Measurements from ENCODE around the gene PLOD2. TPM values are rescaled to one million over a fixed set of nuclear protein-coding genes. Genes with fewer than 3 reads are reported as not detected.

PLOD2 gene
- total RNA-seq, 1 donor from 2014 or later: 117 TPM

DNA sequence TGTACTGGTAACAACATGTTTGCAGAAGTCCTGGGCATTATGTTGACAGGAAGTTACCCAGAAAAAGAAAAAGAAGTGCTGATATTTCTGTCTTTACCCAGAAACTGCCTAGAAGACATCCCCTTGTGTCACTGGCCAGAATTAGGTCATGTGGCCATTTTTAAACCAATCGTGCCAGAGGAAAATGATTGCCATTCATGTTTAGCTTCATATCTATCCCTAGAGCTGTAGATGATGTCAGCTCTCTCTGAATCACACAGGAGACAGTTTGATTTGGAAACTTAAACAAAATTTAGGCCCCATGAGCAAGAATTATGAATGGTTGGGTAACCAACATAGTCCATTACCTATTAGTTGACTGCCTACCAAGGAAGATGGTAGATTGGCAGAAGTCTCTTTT lies 8.9 kb upstream of the PLOD2 start:
- Histone ChIP-seq H3K27me3 (ENCODE audit: insufficient read depth, low read length) (no peaks in the 10 kb centered on the region), H4K20me1 (ENCODE audit: insufficient read depth, low read length) (no peaks in the 10 kb centered on the region), H3K9ac (ENCODE audit: low read length) (no peak overlapping the region), H3K27ac (ENCODE audit: low read depth, low read length) (no peak overlapping the region), H3K79me2 (ENCODE audit: insufficient read depth, low read length) (no peaks in the 10 kb centered on the region), H3K36me3 (ENCODE audit: insufficient read depth, low read length) (no peaks in the 10 kb centered on the region), H2AFZ (ENCODE audit: low read depth, low read length) (no peak overlapping the region), H3K4me3 (ENCODE audit: insufficient read depth, low read depth, low read length) (no peak overlapping the region), H3K9me3 (ENCODE audit: insufficient read depth, low read depth, low read length) (no peaks in the 10 kb centered on the region), H3K4me2 (ENCODE audit: low read length) (no peak overlapping the region), H3K4me1 (ENCODE audit: insufficient read depth, low read length) (peaks cover 24% of the 10 kb centered on the region)
- no peak overlapping the region for H3K4me3 Mint-ChIP-seq (ENCODE audit: unreplicated experiment)
- H3K27ac Mint-ChIP-seq (ENCODE audit: unreplicated experiment): no peak overlapping the region
- no peaks in the 10 kb centered on the region for H3K27me3 Mint-ChIP-seq (ENCODE audit: low read depth, unreplicated experiment)
- H3K36me3 Mint-ChIP-seq (ENCODE audit: low read depth, unreplicated experiment): no peaks in the 10 kb centered on the region
- TF ChIP-seq EZH2 (IDR thresholded peaks at IDR 0.05; ENCODE audit: insufficient read depth, low read length): no peak
- DNase-seq (ENCODE audit: low read depth) (no peak), FAIRE-seq (peak; percentile 5)
- peaks cover 16% of the 10 kb centered on the region for H3K4me1 Mint-ChIP-seq (ENCODE audit: low read depth, unreplicated experiment)
- no peaks in the 10 kb centered on the region for H3K9me3 Mint-ChIP-seq (ENCODE audit: unreplicated experiment)

DNA sequence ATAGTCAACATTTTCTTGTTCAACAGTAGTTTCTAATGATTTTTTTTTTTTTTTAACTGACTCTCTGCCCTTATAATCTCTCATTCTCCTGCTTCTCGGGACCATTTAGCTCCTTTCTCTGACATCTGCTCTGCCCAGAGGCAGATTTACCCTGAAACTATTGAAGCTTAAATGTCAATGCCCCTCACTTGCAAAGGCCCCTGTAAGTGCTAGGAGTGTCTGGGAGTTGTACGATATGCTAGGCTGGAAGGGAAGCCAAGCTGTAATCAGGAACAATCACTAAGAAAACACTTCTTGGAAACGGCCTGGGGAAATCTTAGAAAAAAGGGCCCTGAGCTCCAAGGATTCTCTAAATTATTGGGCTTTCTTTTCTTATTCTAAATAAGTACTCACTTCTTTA lies 5.8 kb upstream of the PLOD2 start:
- DNase-seq (ENCODE audit: low read depth) (peak; percentile 75), FAIRE-seq (peak; percentile 9)
- Histone ChIP-seq H3K27ac (ENCODE audit: low read depth, low read length) (peak overlapping the region; percentile 91), H3K36me3 (ENCODE audit: insufficient read depth, low read length) (no peaks in the 10 kb centered on the region), H3K9me3 (ENCODE audit: insufficient read depth, low read depth, low read length) (no peaks in the 10 kb centered on the region), H3K4me2 (ENCODE audit: low read length) (peak overlapping the region; percentile 80), H3K9ac (ENCODE audit: low read length) (peak overlapping the region; percentile 51), H2AFZ (ENCODE audit: low read depth, low read length) (no peak overlapping the region), H3K79me2 (ENCODE audit: insufficient read depth, low read length) (peaks cover 8% of the 10 kb centered on the region), H3K27me3 (ENCODE audit: insufficient read depth, low read length) (no peaks in the 10 kb centered on the region), H3K4me1 (ENCODE audit: insufficient read depth, low read length) (peaks cover 47% of the 10 kb centered on the region), H3K4me3 (ENCODE audit: insufficient read depth, low read depth, low read length) (no peak overlapping the region), H4K20me1 (ENCODE audit: insufficient read depth, low read length) (no peaks in the 10 kb centered on the region)
- no peaks in the 10 kb centered on the region for H3K9me3 Mint-ChIP-seq (ENCODE audit: unreplicated experiment)
- no peaks in the 10 kb centered on the region for H3K27me3 Mint-ChIP-seq (ENCODE audit: low read depth, unreplicated experiment)
- no peak for TF ChIP-seq EZH2 (IDR thresholded peaks at IDR 0.05; ENCODE audit: insufficient read depth, low read length)
- TF ChIP-seq, protein P1, sequence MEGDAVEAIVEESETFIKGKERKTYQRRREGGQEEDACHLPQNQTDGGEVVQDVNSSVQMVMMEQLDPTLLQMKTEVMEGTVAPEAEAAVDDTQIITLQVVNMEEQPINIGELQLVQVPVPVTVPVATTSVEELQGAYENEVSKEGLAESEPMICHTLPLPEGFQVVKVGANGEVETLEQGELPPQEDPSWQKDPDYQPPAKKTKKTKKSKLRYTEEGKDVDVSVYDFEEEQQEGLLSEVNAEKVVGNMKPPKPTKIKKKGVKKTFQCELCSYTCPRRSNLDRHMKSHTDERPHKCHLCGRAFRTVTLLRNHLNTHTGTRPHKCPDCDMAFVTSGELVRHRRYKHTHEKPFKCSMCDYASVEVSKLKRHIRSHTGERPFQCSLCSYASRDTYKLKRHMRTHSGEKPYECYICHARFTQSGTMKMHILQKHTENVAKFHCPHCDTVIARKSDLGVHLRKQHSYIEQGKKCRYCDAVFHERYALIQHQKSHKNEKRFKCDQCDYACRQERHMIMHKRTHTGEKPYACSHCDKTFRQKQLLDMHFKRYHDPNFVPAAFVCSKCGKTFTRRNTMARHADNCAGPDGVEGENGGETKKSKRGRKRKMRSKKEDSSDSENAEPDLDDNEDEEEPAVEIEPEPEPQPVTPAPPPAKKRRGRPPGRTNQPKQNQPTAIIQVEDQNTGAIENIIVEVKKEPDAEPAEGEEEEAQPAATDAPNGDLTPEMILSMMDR (IDR thresholded peaks at IDR 0.05; ENCODE audit: insufficient read depth, low read depth, low read length): no peak
- H3K4me1 Mint-ChIP-seq (ENCODE audit: low read depth, unreplicated experiment): peaks cover 16% of the 10 kb centered on the region
- no peak overlapping the region for H3K4me3 Mint-ChIP-seq (ENCODE audit: unreplicated experiment)
- H3K27ac Mint-ChIP-seq (ENCODE audit: unreplicated experiment): peak overlapping the region; percentile 75
- H3K36me3 Mint-ChIP-seq (ENCODE audit: low read depth, unreplicated experiment): no peaks in the 10 kb centered on the region

DNA sequence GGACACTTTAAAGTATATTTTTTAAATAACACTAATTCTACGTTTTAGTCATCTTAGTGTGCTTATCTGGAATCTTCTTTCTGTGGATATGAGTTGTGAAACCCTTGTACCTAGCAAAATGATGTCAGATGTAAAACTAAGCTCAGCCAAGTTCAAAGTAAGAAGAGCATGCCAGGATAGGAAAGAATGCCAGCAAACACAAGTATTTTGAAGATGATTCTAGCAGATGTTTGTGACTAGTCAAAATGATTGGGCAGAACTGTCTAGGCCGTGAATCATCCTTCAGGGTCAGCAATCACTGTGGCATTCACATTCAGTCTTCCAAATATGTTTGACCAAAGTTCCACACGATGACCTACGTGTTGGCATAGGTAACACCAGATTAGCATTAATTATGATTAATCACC lies 5.4 kb upstream of the PLOD2 start:
- peak; percentile 99 for FAIRE-seq
- TF ChIP-seq, protein P1 (IDR thresholded peaks at IDR 0.05; ENCODE audit: insufficient read depth, low read depth, low read length): no peak
- TF ChIP-seq EZH2 (IDR thresholded peaks at IDR 0.05; ENCODE audit: insufficient read depth, low read length): no peak
- no peaks in the 10 kb centered on the region for H3K27me3 ChIP-seq (ENCODE audit: insufficient read depth, low read length)
- H3K4me3 ChIP-seq (ENCODE audit: insufficient read depth, low read depth, low read length): no peak overlapping the region
- peak overlapping the region; percentile 91 for H3K27ac ChIP-seq (ENCODE audit: low read depth, low read length)
- Mint-ChIP-seq H3K4me1 (ENCODE audit: low read depth, unreplicated experiment) (peaks cover 18% of the 10 kb centered on the region), H3K27me3 (ENCODE audit: low read depth, unreplicated experiment) (no peaks in the 10 kb centered on the region), H3K4me3 (ENCODE audit: unreplicated experiment) (no peak overlapping the region), H3K36me3 (ENCODE audit: low read depth, unreplicated experiment) (no peaks in the 10 kb centered on the region), H3K27ac (ENCODE audit: unreplicated experiment) (peak overlapping the region; percentile 75), H3K9me3 (ENCODE audit: unreplicated experiment) (no peaks in the 10 kb centered on the region)
- peak overlapping the region; percentile 80 for H3K4me2 ChIP-seq (ENCODE audit: low read length)
- peaks cover 51% of the 10 kb centered on the region for H3K4me1 ChIP-seq (ENCODE audit: insufficient read depth, low read length)
- no peaks in the 10 kb centered on the region for H4K20me1 ChIP-seq (ENCODE audit: insufficient read depth, low read length)
- peak; percentile 94 for DNase-seq (ENCODE audit: low read depth)
- H3K36me3 ChIP-seq (ENCODE audit: insufficient read depth, low read length): no peaks in the 10 kb centered on the region
- H3K79me2 ChIP-seq (ENCODE audit: insufficient read depth, low read length): peaks cover 12% of the 10 kb centered on the region
- no peaks in the 10 kb centered on the region for H3K9me3 ChIP-seq (ENCODE audit: insufficient read depth, low read depth, low read length)
- H2AFZ ChIP-seq (ENCODE audit: low read depth, low read length): no peak overlapping the region
- H3K9ac ChIP-seq (ENCODE audit: low read length): peak overlapping the region; percentile 76

Data from astrocyte (in vitro differentiated cells and primary cell).